GM18508 (cell line): Measurements from ENCODE around the gene ELOVL5.

Experiments used
- ATAC-seq: cut with Tn5 transposase; IDR thresholded peaks from one replicate; pipeline ENCODE4 v1.9.1; 2021; ENCODE audit warnings: moderate number of reproducible peaks; ENCODE audit not compliant: insufficient read depth, unreplicated experiment

The ELOVL5 gene

DNA sequence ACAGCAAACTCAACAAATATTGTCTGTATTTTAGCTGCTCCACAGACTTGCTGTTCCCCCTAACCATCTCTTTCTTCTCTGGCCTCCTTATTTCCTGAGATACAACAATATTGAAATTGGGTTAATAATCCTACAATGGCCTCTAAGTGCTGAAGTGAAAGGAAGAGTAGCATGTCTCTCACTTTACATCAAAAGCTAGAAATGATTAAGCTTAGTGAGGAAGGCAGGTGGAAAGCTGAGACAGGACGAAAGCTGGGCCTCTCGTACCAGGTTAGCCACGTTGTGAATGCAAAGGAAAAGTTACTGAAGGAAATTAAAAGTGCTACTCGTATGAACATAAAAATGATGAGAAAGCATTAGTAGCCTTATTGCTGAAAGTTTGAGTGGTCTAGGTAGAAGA is 63.8 kb downstream of the ELOVL5 start:
- peak; percentile 65 for ATAC-seq

DNA sequence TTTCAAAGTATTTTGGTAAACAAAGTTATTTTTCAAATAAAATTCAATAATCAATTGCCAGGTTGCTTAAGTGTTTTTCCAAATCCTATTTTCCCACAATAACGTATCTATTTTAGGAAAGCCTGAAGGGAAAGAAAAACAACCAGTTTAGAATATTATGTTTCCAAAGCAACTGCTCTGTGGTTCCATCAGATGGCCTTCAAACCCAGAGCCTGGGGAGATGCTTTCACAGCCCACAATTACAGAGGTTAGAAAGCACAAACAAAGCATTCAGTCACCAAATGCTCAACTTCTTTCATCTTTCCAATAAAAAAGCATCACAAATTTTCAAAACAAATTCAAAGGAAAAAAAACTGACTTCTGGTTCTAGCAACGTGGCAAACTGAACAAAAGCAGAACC is 66.0 kb downstream of the ELOVL5 start:
- ATAC-seq, result no peak

DNA sequence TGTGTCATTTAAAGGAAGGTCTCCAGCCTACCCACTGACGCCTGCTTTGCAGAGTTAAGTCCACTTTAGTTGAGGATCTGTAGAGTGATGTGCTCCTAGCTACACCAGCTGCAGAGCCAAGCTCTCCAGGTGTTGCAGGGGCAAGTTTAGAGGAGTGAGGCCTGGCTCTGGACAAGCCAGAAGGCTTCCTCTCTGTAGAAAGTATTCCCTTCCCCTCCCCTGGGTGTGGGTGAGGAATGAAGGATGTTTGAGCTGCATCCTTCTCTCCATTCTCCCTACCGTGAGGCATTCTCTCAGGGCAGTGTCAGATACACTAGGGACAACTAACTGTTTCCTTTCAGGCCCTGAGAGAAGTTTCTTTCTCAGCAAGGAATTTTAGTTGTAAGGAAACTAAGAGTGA is 66.5 kb downstream of the ELOVL5 start:
- ATAC-seq, result no peak

DNA sequence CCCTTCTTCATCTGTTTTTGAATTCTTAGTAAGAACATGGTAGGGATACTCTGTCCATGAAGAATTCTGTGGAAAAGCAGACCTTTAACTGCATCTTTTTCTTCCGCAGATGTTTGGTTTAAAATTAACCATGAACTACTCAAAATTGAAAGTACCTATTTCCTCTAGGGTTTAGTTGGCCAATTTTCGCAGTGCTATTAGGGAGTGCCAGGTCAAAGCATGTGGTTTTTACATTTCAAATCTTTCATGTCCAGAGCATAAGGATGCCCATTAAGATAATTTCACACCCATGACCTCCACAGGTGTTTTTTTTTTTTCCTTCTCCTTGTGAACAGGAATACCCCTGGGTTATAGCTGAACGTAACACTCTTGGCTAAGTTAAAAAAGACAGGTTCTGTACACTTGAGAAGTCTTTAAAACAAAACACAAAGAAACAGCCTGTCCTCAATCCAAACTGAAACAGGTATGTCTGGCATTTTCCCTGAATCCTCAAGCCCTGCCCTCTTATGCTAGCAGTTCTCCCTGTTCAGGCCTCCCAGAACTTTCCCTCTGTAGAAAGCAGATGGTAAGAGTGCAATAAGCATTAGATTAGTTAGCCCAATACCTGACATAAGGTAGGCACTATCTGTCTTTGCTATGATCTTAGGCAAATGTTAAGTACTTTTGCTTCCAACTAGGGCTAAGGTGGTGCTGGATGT is 67.1 kb downstream of the ELOVL5 start:
- ATAC-seq, result peak; percentile 48

DNA sequence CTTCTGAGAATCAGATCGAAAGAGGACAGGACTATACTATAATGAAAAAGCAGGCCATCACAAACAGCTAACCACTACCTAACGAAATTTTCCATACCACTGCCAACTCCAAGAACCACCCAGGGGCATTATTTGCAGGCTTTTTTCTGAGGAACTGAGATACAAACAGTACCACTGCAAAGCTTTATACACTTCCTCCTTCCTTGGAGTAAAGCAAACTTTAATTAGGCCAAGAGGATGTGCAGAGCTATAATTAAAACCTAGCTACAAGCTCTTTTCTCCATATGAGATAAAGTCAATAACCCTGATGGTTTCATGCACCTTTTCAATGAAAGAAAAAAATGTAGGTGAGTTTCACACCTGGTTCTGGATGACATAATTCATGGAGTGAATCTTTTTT is 68.5 kb downstream of the ELOVL5 start:
- ATAC-seq, result no peak

DNA sequence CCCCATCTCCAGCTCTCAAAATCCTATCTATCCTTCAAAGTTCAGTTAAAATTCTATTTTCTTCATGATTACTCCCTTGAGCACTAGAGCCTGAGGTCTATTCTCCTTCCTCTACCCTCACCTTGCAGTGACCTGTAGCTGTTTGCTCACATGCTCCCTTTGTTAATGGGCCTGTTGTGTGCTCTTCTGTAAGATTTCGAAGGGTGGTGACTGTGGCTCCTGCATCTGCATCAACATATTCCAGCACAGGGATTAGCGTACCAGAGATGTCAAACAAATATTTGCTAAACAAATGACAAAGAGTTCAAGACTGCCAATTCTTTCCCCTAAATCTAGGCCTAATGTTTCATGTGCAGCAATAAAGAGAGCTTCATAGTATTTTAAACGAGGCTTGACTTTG is 69.5 kb downstream of the ELOVL5 start:
- ATAC-seq, result no peak

DNA sequence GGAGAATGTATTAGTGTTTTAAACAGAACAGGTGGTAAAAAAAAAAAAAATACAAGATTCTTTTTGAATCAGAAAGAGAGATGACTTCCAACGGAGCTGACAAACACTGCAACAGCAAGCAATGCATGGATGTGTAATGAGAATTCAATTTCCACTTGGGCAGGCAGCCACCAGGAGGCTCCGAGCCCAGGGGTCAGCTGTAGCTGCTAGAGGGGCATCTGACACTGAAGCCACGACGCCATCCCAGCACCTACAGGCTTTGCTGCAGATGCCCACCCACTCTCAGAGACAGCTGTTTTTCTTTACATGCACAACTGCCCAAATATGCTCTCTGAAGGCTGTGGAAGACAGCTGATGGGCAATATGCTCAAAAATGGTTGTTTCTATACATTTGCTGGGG is 75.4 kb downstream of the ELOVL5 start:
- ATAC-seq, result no peak

DNA sequence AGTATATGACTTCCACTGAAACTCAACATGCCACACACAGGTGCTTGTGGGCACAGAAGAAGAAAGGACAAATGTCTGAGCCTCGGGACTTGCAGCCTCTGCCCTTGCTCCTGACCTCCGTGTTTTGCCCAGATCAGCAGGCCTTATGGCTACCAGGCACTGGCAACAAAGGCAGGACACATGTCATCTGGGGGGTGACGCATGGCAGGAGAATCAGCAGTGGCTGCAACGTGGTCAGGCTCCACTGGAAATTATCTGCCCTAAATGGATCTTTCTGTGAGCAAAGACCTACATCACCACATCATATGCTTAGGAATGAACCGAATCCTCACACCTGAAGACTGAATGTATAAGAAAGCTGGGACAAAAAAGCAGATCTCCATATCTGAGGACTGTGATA is 78.9 kb downstream of the ELOVL5 start:
- no peak for ATAC-seq

DNA sequence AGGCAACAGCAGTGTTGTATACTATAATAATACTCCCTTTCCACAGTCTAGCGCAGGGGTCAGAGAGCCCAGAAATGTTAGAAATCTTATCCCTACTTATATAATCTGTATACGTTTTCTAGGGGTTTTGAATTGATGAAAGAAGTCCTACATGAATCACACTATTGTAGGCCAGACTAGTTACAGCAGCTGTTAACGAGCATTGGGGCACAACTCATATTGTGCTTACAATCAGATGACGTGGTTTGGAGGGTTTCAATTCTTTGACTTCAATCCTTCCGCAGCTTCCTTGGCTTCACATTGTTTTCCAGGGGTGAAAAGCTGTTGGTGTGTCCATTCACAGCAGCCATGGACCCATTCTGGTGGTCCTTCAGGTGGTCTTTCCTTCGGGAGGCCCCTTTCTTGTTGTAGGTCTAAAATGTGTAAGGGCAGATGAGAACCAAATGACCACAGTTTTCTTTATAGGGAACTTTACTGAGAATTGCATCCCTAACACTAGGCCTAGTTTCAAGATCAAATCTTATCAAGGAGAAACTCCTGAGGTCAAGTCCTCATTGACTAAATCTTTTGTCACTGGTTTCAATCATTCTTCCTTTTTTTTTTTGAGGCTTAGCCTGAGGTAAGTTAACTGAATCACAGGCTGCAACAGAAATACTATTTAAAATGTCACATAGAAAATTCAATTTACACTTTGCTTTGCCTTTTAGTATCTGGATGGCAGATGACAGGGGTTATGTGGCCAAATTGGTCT is 79.7 kb downstream of the ELOVL5 start:
- ATAC-seq, result no peak

DNA sequence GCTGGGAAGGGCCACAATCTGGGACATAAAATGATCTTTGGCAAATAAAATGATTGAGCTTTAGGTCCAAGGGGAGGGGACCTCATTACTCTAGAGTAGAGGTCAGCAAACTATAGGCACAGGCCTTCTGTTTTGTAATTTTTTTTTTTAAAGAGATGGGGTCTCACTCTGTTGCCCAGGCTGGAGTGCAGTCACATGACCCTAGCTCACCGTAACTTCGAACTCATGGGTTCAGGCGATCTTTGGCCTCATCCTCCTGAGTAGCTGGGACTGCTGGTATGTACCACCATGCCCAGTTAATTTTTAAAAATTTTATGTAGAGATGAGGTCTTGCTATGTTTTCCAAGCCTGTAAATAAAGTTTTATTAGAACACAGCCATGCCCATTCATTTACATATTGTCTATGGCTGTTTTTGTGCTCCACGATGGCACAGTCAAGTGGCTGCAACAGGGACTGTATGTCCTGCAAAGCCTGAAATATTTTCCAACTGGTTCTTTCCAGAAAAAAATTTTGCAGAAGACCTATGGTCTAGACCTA is 82.1 kb downstream of the ELOVL5 start:
- ATAC-seq, result no peak

DNA sequence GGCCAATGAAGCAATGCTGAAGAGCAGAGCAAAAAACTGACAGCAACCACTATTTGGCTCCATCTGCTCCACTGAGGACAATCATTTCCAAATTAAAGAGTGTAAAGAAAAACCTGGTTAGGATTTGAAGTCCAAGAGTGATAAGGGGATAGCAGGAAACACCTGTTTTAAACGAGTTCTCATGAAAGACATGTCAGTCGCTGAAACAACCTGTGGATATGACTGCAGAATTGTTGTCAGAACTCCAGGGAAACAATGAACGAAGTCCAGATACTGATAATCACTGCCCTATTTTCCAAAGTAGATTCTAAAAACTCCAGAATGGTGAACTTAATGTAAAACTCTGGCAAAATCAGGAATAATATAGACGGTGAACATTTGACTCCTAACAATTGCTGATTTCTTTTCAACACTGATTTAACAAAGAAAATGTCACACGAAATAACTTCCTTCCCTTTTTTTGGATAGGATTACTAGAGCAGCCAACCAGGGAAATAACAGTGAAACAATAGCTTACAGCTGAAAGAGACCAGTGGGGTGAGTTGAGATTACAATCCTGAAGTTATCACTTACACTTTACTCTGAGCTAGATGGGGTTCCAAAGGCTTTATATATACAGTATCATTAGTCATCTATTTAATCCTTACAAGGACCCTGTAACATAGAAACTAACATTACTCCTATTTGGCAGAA is 83.7 kb downstream of the ELOVL5 start:
- no peak for ATAC-seq

DNA sequence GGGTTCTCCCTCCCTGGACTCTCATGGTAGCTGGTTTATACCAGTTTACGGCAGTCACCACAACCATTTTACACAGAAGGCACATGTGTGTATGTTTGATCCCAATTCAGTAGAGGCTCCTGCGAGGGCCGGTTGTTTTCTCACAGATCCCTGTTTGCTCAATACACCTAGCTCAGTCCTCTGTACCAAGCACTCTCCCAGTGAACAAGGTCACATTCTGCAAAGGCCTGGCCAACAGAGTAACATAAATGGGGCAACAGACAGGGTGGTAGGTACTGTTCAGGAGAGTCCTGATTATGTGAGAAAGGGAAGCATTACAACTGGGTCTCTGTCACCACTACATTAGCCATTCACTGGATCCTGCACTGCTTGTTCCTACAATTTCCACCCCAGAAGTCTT is 84.4 kb downstream of the ELOVL5 start:
- no peak for ATAC-seq

DNA sequence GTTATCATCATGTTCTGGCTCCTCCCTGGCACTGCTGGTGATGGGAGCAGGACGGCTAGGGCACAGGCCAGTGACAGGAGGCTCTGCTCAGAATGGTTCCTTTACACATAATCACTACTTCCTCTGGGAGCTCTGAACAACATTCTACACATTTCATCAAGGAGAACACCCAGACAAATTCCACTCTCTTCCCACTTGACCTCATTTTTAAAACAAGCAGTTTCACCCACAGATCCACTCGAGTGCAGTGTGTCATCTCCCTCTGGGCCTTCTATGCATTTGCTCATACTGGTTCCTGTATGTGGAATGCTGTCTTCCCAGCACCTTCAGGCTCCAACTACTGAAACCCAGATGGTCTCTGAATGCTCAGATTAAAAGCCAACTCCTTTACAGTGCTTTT is 84.8 kb downstream of the ELOVL5 start:
- no peak for ATAC-seq

DNA sequence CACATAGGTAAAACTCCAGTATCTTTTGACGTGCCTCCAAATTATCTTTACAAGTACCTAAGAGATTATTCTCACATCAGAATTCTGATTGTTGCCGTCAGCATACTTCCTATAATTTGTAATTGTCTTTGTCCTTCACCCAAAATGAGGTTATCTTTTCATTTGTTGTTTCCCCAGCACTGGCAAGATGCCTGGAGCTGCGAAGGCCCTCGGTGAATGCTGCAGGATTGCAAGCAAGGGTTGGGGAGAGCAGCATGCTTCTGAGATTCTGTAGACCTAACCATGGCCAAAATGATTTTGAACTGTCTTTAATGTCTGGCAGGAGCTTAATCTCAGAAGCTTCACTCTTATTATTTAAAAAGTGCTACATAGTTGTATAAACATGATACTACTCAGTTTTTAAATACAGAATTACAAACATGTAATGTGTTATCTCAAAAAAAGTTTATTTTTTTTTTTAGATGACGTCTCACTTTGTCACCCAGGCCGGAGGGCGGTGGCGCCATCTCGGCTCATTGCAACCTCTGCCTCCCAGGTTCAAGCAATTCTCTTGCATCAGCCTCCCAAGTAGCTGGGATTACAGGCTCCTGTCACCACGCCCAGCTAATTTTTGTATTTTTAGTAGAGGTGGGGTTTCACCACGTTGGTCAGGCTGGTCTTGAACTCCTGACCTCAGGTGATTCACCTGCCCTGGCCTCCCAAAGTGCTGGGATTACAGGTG is 88.7 kb downstream of the ELOVL5 start:
- no peak for ATAC-seq

DNA sequence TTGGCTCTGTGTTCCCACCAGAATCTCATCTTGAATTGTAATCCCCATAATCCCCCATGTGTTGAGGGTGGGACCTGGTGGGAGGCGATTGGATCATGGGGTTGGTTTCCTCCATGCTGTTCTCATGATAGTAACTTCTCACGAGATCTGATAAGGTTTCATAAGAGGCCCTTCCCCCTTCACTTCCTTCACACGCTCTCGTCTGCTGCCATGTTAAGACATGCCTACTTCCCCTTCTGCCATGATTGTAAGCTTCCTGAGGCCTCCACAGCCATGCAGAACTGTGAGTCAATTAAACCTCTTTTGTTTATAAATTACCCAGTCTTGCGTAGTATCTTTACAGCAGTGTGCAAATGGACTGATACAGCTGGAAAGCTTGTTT is 90.0 kb downstream of the ELOVL5 start:
- ATAC-seq, result no peak

DNA sequence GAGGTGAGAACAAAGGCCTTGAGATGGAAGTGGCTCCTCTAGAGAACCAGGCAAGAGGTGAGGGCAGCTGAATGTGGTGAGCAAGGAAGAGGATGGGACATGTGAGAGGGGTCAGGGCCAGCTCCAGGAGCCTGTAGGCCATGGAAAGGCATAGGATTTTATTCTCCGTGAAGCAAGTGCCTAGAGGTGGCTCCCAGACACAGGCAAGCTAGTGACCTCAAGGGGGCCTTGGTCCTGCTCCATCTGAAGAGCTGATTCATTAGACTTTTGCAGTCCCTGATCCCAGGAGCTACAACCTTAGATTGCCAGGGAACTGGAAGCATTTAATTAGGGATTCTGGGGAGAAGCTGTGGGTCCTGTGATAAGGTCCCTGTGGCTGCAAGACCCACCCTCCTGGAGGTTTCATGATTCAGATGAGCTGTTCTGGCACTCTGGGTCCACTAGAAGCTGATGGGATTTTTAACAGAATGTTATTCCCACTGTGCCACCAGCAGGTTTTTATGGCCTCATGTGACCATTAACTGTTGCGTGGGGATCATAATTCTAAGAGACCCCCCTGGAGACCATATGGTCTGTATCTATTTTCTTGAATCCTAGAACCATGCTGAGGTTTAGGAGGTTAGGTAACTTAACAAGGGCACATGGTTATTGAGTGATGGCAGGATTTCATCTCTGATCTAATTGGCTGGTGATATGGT is 90.5 kb downstream of the ELOVL5 start:
- ATAC-seq, result no peak

DNA sequence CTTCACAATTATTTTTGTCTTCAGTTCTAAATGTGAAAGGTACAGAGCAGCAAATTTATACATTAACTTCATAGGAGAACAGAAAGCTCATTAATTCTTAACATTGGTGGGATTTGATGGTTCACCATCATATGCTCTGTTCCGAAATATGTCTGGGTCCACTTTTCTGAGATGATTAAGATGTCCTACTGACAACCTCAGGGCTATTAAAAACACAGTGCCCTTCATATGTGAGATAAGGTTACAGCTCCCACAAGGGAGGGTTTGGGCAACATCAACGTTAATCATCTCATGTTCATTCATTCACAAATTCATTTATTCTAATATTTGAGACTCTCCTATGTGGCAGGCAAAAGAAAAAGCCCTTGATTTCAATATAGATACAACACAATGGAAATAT is 91.2 kb downstream of the ELOVL5 start:
- no peak for ATAC-seq

DNA sequence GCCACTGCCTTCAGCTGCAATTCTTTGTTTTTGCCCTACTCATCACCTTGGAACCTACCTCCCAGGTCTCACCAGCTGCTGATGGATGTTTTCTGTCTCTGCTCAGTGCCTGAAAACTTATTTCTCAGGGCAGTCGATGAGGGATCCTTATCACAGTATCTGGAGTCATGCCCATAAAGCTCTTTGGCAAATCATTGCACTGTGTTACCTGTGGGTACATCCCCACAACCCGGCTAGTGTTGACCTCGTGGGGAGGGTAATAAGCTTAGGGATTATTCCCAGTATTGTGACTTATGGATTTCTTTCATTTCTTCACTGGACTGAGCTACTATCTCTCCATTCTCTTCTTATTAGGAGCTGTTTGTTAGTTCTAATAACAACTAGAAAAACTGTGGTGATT is 91.7 kb downstream of the ELOVL5 start:
- ATAC-seq, result no peak

DNA sequence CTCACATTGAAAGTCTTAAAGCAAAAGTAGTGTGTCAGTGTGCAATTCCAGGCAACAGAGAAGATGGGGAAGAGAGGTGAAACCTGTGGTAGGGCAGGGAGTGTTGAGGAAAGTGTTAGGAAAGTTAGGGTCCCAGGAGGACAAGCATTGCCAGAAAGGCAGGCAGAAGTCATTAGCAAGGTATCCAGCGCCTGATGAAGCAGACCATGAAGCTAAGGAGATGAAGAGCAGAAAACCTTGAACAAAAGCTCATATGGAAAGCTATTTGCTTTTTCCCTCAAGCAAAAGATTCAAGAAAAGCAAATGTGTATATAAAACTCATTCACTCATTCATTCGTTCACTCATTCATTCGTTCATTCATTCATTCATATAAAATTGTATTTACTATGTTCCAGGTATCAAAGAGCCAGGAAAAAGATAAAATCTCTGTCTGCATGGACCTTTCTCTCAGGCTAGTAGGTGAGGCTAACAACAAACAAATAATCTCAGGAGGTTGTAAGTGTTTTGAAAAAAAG is 96.5 kb downstream of the ELOVL5 start:
- no peak for ATAC-seq
